SK-N-SH (cell line): Measurements from ENCODE around the gene C16orf95.

Experiments
- MXI1 ChIP-seq: IDR thresholded peaks from 2 replicates; pipeline ENCODE4 v1.6.1; 2012; ENCODE audit warnings: mild to moderate bottlenecking, low read depth, low read length, improper control_type of control experiment
- RCOR1 ChIP-seq: fragments of 150-350 bp; IDR thresholded peaks from 2 replicates; pipeline ENCODE4 v1.6.1; 2017; ENCODE audit warnings: antibody characterized with exemption, low read length
- RFX5 ChIP-seq: IDR thresholded peaks from 2 replicates; pipeline ENCODE4 v1.6.1; 2012; ENCODE audit warnings: mild to moderate bottlenecking, improper control_type of control experiment, low read length
- SMC3 ChIP-seq: IDR thresholded peaks from 2 replicates; pipeline ENCODE4 v1.6.1; 2012; ENCODE audit warnings: low read depth, low read length, improper control_type of control experiment
- TCF12 ChIP-seq: IDR thresholded peaks from 2 replicates; pipeline ENCODE4 v1.4.0; 2012
- TF ChIP-seq, protein P1 (sequence below): fragments of 200-600 bp; sonication (generic); IDR thresholded peaks from 2 replicates; pipeline ENCODE4 v1.6.1; 2017; ENCODE audit warnings: antibody characterized with exemption, mild to moderate bottlenecking, moderate library complexity
- TF ChIP-seq, protein P2 (sequence below): IDR thresholded peaks from 2 replicates; pipeline ENCODE4 v1.4.0; 2012; ENCODE audit warnings: low read depth
- TF ChIP-seq, protein P3 (sequence below): fragments of 150-350 bp; IDR thresholded peaks from 2 replicates; pipeline ENCODE4 v1.6.1; 2016; ENCODE audit warnings: mild to moderate bottlenecking, low read depth, low read length
- TF ChIP-seq, protein P4 (sequence below): fragments of 150-350 bp; IDR thresholded peaks from 2 replicates; pipeline ENCODE4 v1.6.1; 2017; ENCODE audit warnings: antibody characterized with exemption, low read length, low read depth, borderline replicate concordance

DNA sequence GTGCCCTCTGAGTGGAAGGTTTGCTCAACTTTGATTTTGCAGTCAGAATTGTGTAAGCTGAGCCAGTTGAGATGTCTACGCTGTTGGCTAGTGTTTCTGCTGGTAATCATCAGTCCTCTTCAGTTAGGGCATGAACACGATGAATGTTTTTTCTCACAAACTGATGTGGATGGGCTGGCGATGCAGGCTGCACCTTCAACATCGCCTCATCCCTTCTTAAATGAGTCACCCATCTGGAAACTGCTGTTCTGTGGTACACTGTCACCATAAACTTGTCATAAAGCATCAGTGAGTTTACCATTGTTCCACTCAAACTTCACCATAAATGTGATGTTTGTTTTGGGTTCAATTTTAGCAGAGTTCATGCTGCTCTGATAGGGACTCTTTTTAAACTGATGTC lies 8.4 kb downstream of the C16orf95 start:
- TF ChIP-seq SMC3 (no peak), RFX5 (no peak), TCF12 (no peak), RCOR1 (no peak), MXI1 (no peak)
- TF ChIP-seq, protein P1, sequence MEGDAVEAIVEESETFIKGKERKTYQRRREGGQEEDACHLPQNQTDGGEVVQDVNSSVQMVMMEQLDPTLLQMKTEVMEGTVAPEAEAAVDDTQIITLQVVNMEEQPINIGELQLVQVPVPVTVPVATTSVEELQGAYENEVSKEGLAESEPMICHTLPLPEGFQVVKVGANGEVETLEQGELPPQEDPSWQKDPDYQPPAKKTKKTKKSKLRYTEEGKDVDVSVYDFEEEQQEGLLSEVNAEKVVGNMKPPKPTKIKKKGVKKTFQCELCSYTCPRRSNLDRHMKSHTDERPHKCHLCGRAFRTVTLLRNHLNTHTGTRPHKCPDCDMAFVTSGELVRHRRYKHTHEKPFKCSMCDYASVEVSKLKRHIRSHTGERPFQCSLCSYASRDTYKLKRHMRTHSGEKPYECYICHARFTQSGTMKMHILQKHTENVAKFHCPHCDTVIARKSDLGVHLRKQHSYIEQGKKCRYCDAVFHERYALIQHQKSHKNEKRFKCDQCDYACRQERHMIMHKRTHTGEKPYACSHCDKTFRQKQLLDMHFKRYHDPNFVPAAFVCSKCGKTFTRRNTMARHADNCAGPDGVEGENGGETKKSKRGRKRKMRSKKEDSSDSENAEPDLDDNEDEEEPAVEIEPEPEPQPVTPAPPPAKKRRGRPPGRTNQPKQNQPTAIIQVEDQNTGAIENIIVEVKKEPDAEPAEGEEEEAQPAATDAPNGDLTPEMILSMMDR = no peak
- TF ChIP-seq, protein P2, sequence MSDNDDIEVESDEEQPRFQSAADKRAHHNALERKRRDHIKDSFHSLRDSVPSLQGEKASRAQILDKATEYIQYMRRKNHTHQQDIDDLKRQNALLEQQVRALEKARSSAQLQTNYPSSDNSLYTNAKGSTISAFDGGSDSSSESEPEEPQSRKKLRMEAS = no peak
- TF ChIP-seq, protein P3, sequence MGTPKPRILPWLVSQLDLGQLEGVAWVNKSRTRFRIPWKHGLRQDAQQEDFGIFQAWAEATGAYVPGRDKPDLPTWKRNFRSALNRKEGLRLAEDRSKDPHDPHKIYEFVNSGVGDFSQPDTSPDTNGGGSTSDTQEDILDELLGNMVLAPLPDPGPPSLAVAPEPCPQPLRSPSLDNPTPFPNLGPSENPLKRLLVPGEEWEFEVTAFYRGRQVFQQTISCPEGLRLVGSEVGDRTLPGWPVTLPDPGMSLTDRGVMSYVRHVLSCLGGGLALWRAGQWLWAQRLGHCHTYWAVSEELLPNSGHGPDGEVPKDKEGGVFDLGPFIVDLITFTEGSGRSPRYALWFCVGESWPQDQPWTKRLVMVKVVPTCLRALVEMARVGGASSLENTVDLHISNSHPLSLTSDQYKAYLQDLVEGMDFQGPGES = no peak
- TF ChIP-seq, protein P4, sequence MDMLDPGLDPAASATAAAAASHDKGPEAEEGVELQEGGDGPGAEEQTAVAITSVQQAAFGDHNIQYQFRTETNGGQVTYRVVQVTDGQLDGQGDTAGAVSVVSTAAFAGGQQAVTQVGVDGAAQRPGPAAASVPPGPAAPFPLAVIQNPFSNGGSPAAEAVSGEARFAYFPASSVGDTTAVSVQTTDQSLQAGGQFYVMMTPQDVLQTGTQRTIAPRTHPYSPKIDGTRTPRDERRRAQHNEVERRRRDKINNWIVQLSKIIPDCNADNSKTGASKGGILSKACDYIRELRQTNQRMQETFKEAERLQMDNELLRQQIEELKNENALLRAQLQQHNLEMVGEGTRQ = no peak
